SK-N-SH (cell line): ENCODE measurements around the gene TRIM62. TPM values are rescaled to one million over a fixed set of nuclear protein-coding genes. Genes with fewer than 3 reads are reported as not detected.

Source experiments
- CTCF ChIA-PET: fragments of 300-600, 350-600 bp; formaldehyde crosslinking; extraction: SDS; loops from one replicate; lab custom pipeline; 2021; lab: Yijun Ruan, JAX
- POLR2A ChIA-PET: fragments of 350-600 bp; sonication (Branson Sonifier 250); formaldehyde crosslinking; extraction: SDS; loops from one replicate; lab custom pipeline; 2020; ENCODE audit warnings: antibody characterized with exemption, inconsistent platforms; lab: Yijun Ruan, JAX
- DNase-seq: peaks from one replicate; pipeline ENCODE4 v3.0.0; 2012
- H2AFZ ChIP-seq: fragments of 200-600 bp; sonication (generic); 2 replicates; pipeline ENCODE4 v1.8.1; 2016; ENCODE audit warnings: antibody characterized with exemption, mild to moderate bottlenecking, low read depth
- H3F3A ChIP-seq: fragments of 200-600 bp; sonication (generic); replicated peaks from 2 replicates; pipeline ENCODE3; 2016; ENCODE audit warnings: antibody characterized with exemption, mild to moderate bottlenecking; ENCODE audit not compliant: insufficient read depth
- H3K27ac ChIP-seq, 2 experiments: fragments of 200-500 bp in 1 of 2; fragments of 200-600 bp in 1 of 2; sonication (Bioruptor generic) in 1 of 2; sonication (generic), shearing (Covaris generic) in 1 of 2; 2 replicates each; pipeline versions ENCODE4 v1.5.1 to v1.6.1; 2014 to 2016; ENCODE audit warnings: low read depth in 2 of 2, inconsistent platforms in 1 of 2, low read length in 1 of 2, mild to moderate bottlenecking in 1 of 2, mixed read lengths in 1 of 2
- H3K27me3 ChIP-seq: fragments of 200-600 bp; sonication (generic), shearing (Covaris generic); 2 replicates; pipeline ENCODE4 v1.6.1; 2016; ENCODE audit warnings: mixed run types; ENCODE audit not compliant: insufficient read depth
- H3K36me3 ChIP-seq, 2 experiments: fragments of 200-500 bp in 1 of 2; fragments of 200-600 bp in 1 of 2; sonication (Bioruptor generic) in 1 of 2; sonication (generic) in 1 of 2; replicated peaks in 1 of 2; 2 replicates each; pipeline versions ENCODE3 to v1.5.1; 2014 to 2016; ENCODE audit warnings: low read length in 1 of 2, mild to moderate bottlenecking in 1 of 2; ENCODE audit not compliant: insufficient read depth in 2 of 2, control insufficient read depth in 1 of 2
- H3K4me1 ChIP-seq, 2 experiments: fragments of 200-500 bp in 1 of 2; fragments of 200-600 bp in 1 of 2; sonication (Bioruptor generic) in 1 of 2; sonication (generic), shearing (Covaris generic) in 1 of 2; 2 replicates each; pipeline versions ENCODE4 v1.5.1 to v1.6.1; 2014 to 2016; ENCODE audit warnings: low read depth in 1 of 2, low read length in 1 of 2, mixed run types in 1 of 2; ENCODE audit not compliant: insufficient read depth in 2 of 2, control insufficient read depth in 1 of 2
- H3K4me2 ChIP-seq: fragments of 200-600 bp; sonication (generic), shearing (Covaris generic); 2 replicates; pipeline ENCODE4 v1.6.1; 2017; ENCODE audit warnings: mixed run types
- H3K4me3 ChIP-seq, 2 experiments: fragments of 200-500 bp in 1 of 2; fragments of 200-600 bp in 1 of 2; sonication (Bioruptor generic) in 1 of 2; sonication (generic), shearing (Covaris generic) in 1 of 2; 2 replicates each; pipeline versions ENCODE4 v1.5.1 to v1.8.1; 2014 to 2016; ENCODE audit warnings: low read depth in 2 of 2, inconsistent platforms in 1 of 2, low read length in 1 of 2, mild to moderate bottlenecking in 1 of 2, mixed read lengths in 1 of 2, moderate library complexity in 1 of 2
- H3K79me2 ChIP-seq: fragments of 200-600 bp; sonication (generic); 2 replicates; pipeline ENCODE4 v1.8.1; 2017; ENCODE audit warnings: mild to moderate bottlenecking; ENCODE audit not compliant: insufficient read depth
- H3K9ac ChIP-seq: fragments of 200-600 bp; sonication (generic); 2 replicates; pipeline ENCODE4 v1.6.1; 2017; ENCODE audit warnings: mixed run types
- H3K9me2 ChIP-seq: fragments of 200-600 bp; sonication (generic); 2 replicates; pipeline ENCODE4 v1.6.1; 2017; ENCODE audit warnings: mixed run types
- H3K9me3 ChIP-seq: fragments of 200-600 bp; sonication (generic); 2 replicates; pipeline ENCODE4 v1.6.1; 2017; ENCODE audit warnings: mixed run types, mild to moderate bottlenecking, moderate library complexity
- H4K20me1 ChIP-seq: fragments of 200-600 bp; sonication (generic); 2 replicates; pipeline ENCODE4 v1.6.1; 2017; ENCODE audit warnings: mild to moderate bottlenecking, mixed run types; ENCODE audit not compliant: insufficient read depth
- CHD2 ChIP-seq: fragments of 150-350 bp; IDR thresholded peaks from 2 replicates; pipeline ENCODE4 v1.6.1; 2018; ENCODE audit warnings: low read length; ENCODE audit not compliant: partially characterized antibody
- CTCF ChIP-seq: fragments of 200-600 bp; sonication (generic); IDR thresholded peaks from 2 replicates; pipeline ENCODE4 v1.6.1; 2017; ENCODE audit warnings: antibody characterized with exemption, mild to moderate bottlenecking, moderate library complexity
- ELF1 ChIP-seq: IDR thresholded peaks from 2 replicates; pipeline ENCODE4 v1.4.0; 2012
- EZH2phosphoT487 ChIP-seq: fragments of 200-600 bp; sonication (generic); IDR thresholded peaks from 2 replicates; pipeline ENCODE4 v1.6.1; 2017; ENCODE audit warnings: low read depth, mixed run types, mild to moderate bottlenecking, antibody characterized with exemption, moderate library complexity, borderline replicate concordance
- FOXJ3 ChIP-seq: sonication (generic); formaldehyde crosslinking; IDR thresholded peaks from 2 replicates; pipeline ENCODE4 v1.5.1; 2020; ENCODE audit warnings: mild to moderate bottlenecking, missing genetic modification reagents
- GABPA ChIP-seq: IDR thresholded peaks from 2 replicates; pipeline ENCODE4 v1.4.0; 2012; ENCODE audit warnings: low read depth, mild to moderate bottlenecking
- JUND ChIP-seq: IDR thresholded peaks from 2 replicates; pipeline ENCODE4 v1.4.0; 2012
- MEF2A ChIP-seq: IDR thresholded peaks from 2 replicates; pipeline ENCODE4 v1.4.0; 2012; ENCODE audit warnings: low read depth, borderline replicate concordance
- NFIC ChIP-seq: IDR thresholded peaks from 2 replicates; pipeline ENCODE4 v1.4.0; 2012; ENCODE audit warnings: borderline replicate concordance
- NRF1 ChIP-seq: IDR thresholded peaks from 2 replicates; pipeline ENCODE4 v1.6.1; 2012; ENCODE audit warnings: low read depth, mild to moderate bottlenecking, low read length
- RAD21 ChIP-seq: IDR thresholded peaks from 2 replicates; pipeline ENCODE4 v1.6.1; 2012; ENCODE audit warnings: mild to moderate bottlenecking, low read length
- RCOR1 ChIP-seq: fragments of 150-350 bp; IDR thresholded peaks from 2 replicates; pipeline ENCODE4 v1.6.1; 2017; ENCODE audit warnings: antibody characterized with exemption, low read length
- RFX5 ChIP-seq: IDR thresholded peaks from 2 replicates; pipeline ENCODE4 v1.6.1; 2012; ENCODE audit warnings: mild to moderate bottlenecking, improper control_type of control experiment, low read length
- RXRA ChIP-seq: IDR thresholded peaks from 2 replicates; pipeline ENCODE4 v1.4.0; 2012; ENCODE audit warnings: low read depth, mild to moderate bottlenecking, borderline replicate concordance
- SIN3A ChIP-seq: IDR thresholded peaks from 2 replicates; pipeline ENCODE4 v1.6.1; 2012; ENCODE audit warnings: low read depth, mild to moderate bottlenecking, low read length, moderate library complexity, borderline replicate concordance
- SMC3 ChIP-seq: IDR thresholded peaks from 2 replicates; pipeline ENCODE4 v1.6.1; 2012; ENCODE audit warnings: low read depth, low read length, improper control_type of control experiment
- TEAD4 ChIP-seq: IDR thresholded peaks from 2 replicates; pipeline ENCODE4 v1.4.0; 2012; ENCODE audit warnings: mild to moderate bottlenecking, borderline replicate concordance; ENCODE audit not compliant: insufficient read depth
- USF1 ChIP-seq: IDR thresholded peaks from 2 replicates; pipeline ENCODE4 v1.4.0; 2012; ENCODE audit warnings: low read depth, borderline replicate concordance
- YY1 ChIP-seq: IDR thresholded peaks from 2 replicates; pipeline ENCODE4 v1.4.0; 2012; ENCODE audit warnings: low read depth, mild to moderate bottlenecking
- WGBS: methylation state at CpG from one replicate; pipeline ENCODE4 v1.1.6; 2017; ENCODE audit warnings: low lambda C conversion rate; 5-methylcytosine and 5-hydroxymethylcytosine counted together
- polyA plus RNA-seq, 3 experiments: library from polyadenylated mRNA; depleted of rRNA; stranded (reverse); fragments of >200 nt; gene quantifications; 2 replicates each; pipeline ENCODE4 v1.2.3, GENCODE V29; 2012

Gene TRIM62
- polyA plus RNA-seq, 1 of the 3 experiments (the other 2 are of a cell fraction): 4.4 TPM

- Histone ChIP-seq H3K9me2 (no peaks in the 10 kb centered on the region), H4K20me1 (no peaks in the 10 kb centered on the region), H3K27me3 (no peaks in the 10 kb centered on the region), H3K9ac (no peak overlapping the region), H2AFZ (no peak overlapping the region), H3K4me1 (peaks cover 10 to 15% of the 10 kb centered on the region in 2 experiments; a peak in 2 of 4 replicates), H3K4me2 (no peak overlapping the region), H3K79me2 (no peaks in the 10 kb centered on the region), H3K36me3 (peaks cover 0 to 24% of the 10 kb centered on the region in 2 experiments), H3K9me3 (no peaks in the 10 kb centered on the region), H3F3A (no peaks in the 10 kb centered on the region), H3K27ac (no peak overlapping the region), H3K4me3 (no peak overlapping the region)
- peak; percentile 73 for DNase-seq
- POLR2A ChIA-PET: no interaction called here
- no peak for TF ChIP-seq CHD2
- no peak for TF ChIP-seq EZH2phosphoT487
- TF ChIP-seq RFX5: no peak
- peak; percentile 50 for TF ChIP-seq RAD21
- TF ChIP-seq SMC3: peak; percentile 17; the same call in 1 of the 2 replicates
- no peak for TF ChIP-seq RCOR1
- TF ChIP-seq USF1: no peak
- TF ChIP-seq JUND: no peak
- no peak for TF ChIP-seq ELF1
- TF ChIP-seq SIN3A: no peak
- no peak for TF ChIP-seq GABPA
- no peak for TF ChIP-seq NFIC
- no peak for TF ChIP-seq MEF2A
- no peak for TF ChIP-seq FOXJ3 (CRISPR knock-in tag)
- peak; percentile 56 for TF ChIP-seq CTCF
- CTCF ChIA-PET: interaction anchor here (1.1 to 1.3 kb wide), 4 partner anchors 14 to 53 kb away, joined by 3 to 7 read pairs (median 4); no protein-coding TSS in a partner anchor
- whole genome bisulfite sequencing: 62% methylated on average over 3 of the region's 3 CpGs
Measured at GRCh38 chr1:33147997-33148314, 33.9 kb downstream of the TRIM62 start.

GRCh38 chr1:33147275-33147996 is 34.4 kb downstream of the TRIM62 start:
- WGBS: 97% methylated on average over 29 of the region's 30 CpGs
- H3K79me2 ChIP-seq: no peaks in the 10 kb centered on the region
- no peaks in the 10 kb centered on the region for H3F3A ChIP-seq
- DNase-seq: no peak
- H4K20me1 ChIP-seq: no peaks in the 10 kb centered on the region
- H3K9me3 ChIP-seq: no peaks in the 10 kb centered on the region
- H3K4me3 ChIP-seq: no peak overlapping the region
- no peak overlapping the region for H3K27ac ChIP-seq
- H3K9me2 ChIP-seq: no peaks in the 10 kb centered on the region
- no peak overlapping the region for H2AFZ ChIP-seq
- H3K4me2 ChIP-seq: no peak overlapping the region
- ChIA-PET POLR2A (no interaction called here), CTCF (interaction anchor here (1.1 to 3.4 kb wide), 5 partner anchors 14 to 53 kb away, joined by 3 to 13 read pairs (median 5); no protein-coding TSS in a partner anchor)
- peaks cover 10 to 13% of the 10 kb centered on the region in 2 experiments; a peak in 2 of 4 replicates for H3K4me1 ChIP-seq
- H3K27me3 ChIP-seq: no peaks in the 10 kb centered on the region
- TF ChIP-seq USF1: no peak
- TF ChIP-seq GABPA: no peak
- TF ChIP-seq YY1: no peak
- no peak for TF ChIP-seq NRF1
- TF ChIP-seq RFX5: no peak
- TF ChIP-seq FOXJ3 (CRISPR knock-in tag): no peak
- TF ChIP-seq TEAD4: no peak
- no peak for TF ChIP-seq SIN3A
- no peak for TF ChIP-seq RXRA
- TF ChIP-seq, all 33 proteins: peak for 0
- Histone ChIP-seq H3K9ac (no peak overlapping the region), H3K36me3 (peaks cover 0 to 24% of the 10 kb centered on the region in 2 experiments)
